GM12878 (cell line): ENCODE results near the gene RALGAPA1.

Experiments
- NFYB ChIP-seq: IDR thresholded peaks from 2 replicates; pipeline ENCODE4 v1.6.1; 2011; ENCODE audit warnings: low read depth, mild to moderate bottlenecking, low read length, improper control_type of control experiment, moderate library complexity; ENCODE audit not compliant: insufficient read depth
- POLR2A ChIP-seq: IDR thresholded peaks from 2 replicates; pipeline ENCODE4 v1.6.1; 2011; ENCODE audit warnings: low read depth, mild to moderate bottlenecking, low read length
- RFX5 ChIP-seq: IDR thresholded peaks from 2 replicates; pipeline ENCODE4 v1.6.1; 2011; ENCODE audit warnings: low read depth, low read length, improper control_type of control experiment

GRCh38 chr14:35576260-35576659, 232.8 kb downstream of the RALGAPA1 start:
- TF ChIP-seq RFX5: no peak
- TF ChIP-seq NFYB: no peak
- TF ChIP-seq POLR2A: no peak
